HG03175 (cell line): ENCODE results near the gene YJU2.
"Not testable (repeated sequence)": the region's sequence is repeated elsewhere in the genome, so short reads cannot be mapped to it uniquely, and the experiment has no call there.

Experiments used
- ATAC-seq: cut with Tn5 transposase; IDR thresholded peaks from one replicate; pipeline ENCODE4 v1.9.1; 2021; ENCODE audit warnings: mild to moderate bottlenecking, moderate library complexity; ENCODE audit not compliant: unreplicated experiment

YJU2 gene

GRCh38 chr19:4227771-4228170, 19.1 kb upstream of the YJU2 start:
- ATAC-seq: no peak

- ATAC-seq: no peak
Observed at GRCh38 chr19:4228765-4229178, 18.1 kb upstream of the YJU2 start.

GRCh38 chr19:4229179-4229931, 17.5 kb upstream of the YJU2 start, which contains the start of gene EBI3:
Gene EBI3, plus strand, starts transcription at chr19:4229523. Its CDS starts 28 bp downstream, at chr19:4229551.
- peak; percentile 70 for ATAC-seq

GRCh38 chr19:4230237-4230636, 16.6 kb upstream of the YJU2 start:
- ATAC-seq: not testable (repeated sequence)

- not testable (repeated sequence) for ATAC-seq
Observed at GRCh38 chr19:4231521-4231920, 15.4 kb upstream of the YJU2 start.

GRCh38 chr19:4232139-4232538, 14.7 kb upstream of the YJU2 start:
- ATAC-seq: not testable (repeated sequence)

- ATAC-seq: no peak
Observed at GRCh38 chr19:4232614-4233281, 14.1 kb upstream of the YJU2 start.

- ATAC-seq: no peak
Observed at GRCh38 chr19:4233282-4233853, 13.5 kb upstream of the YJU2 start.

GRCh38 chr19:4234142-4234861, 12.6 kb upstream of the YJU2 start:
- no peak for ATAC-seq

GRCh38 chr19:4234862-4235201, 12.0 kb upstream of the YJU2 start:
- ATAC-seq: no peak

- not testable (repeated sequence) for ATAC-seq
Observed at GRCh38 chr19:4237510-4237909, 9.4 kb upstream of the YJU2 start.

GRCh38 chr19:4238831-4239230, 8.0 kb upstream of the YJU2 start:
- no peak for ATAC-seq

- no peak for ATAC-seq
Observed at GRCh38 chr19:4241824-4242430, 5.0 kb upstream of the YJU2 start.

GRCh38 chr19:4245938-4246337, 942 bp upstream of the YJU2 start:
- not testable (repeated sequence) for ATAC-seq

- no peak for ATAC-seq
Observed at GRCh38 chr19:4256563-4256962, 9.7 kb downstream of the YJU2 start.

- no peak for ATAC-seq
Observed at GRCh38 chr19:4257025-4257424, 10.1 kb downstream of the YJU2 start.

GRCh38 chr19:4258181-4258580, 11.3 kb downstream of the YJU2 start:
- ATAC-seq: no peak

GRCh38 chr19:4260613-4261191, 13.8 kb downstream of the YJU2 start:
- ATAC-seq: no peak

GRCh38 chr19:4264812-4265211, 17.9 kb downstream of the YJU2 start:
- ATAC-seq: no peak

- no peak for ATAC-seq
Observed at GRCh38 chr19:4266253-4267000, 19.5 kb downstream of the YJU2 start.
